ENCODE measurements around the gene FUT1. TPM values are rescaled to one million over a fixed set of nuclear protein-coding genes. Genes with fewer than 3 reads are reported as not detected.
A peak's percentile ranks its signal among the peaks of the same experiment; 100 is the strongest.

FUT1 gene
- total RNA-seq, 1 experiment from 2014 or later, result 14.7 TPM

GRCh38 chr19:48746738-48747575 lies 5.5 kb downstream of the FUT1 start, which contains the start of gene IZUMO1:
Gene IZUMO1, minus strand, starts transcription at chr19:48746909. Its CDS starts 1,050 bp downstream, at chr19:48745859.
- no peak for DNase-seq (ENCODE audit: unreplicated experiment)
- no TSS peak for BruUV-seq (replicated peaks)
- intact Hi-C loops (cut with micrococcal nuclease), result no loop called here
- no peak for TF ChIP-seq CTCF (IDR thresholded peaks at IDR 0.05; ENCODE audit: unreplicated experiment)
- H3K4me1 Mint-ChIP-seq (ENCODE audit: insufficient read depth, unreplicated experiment), result peaks cover 8% of the 10 kb centered on the region
- ChIA-PET POLR2A (interaction anchor here (0.6 kb wide), 2 partner anchors 73 to 814 kb away, joined by 3 to 4 read pairs; no protein-coding TSS in a partner anchor), CTCF (interaction anchor here (0.9 kb wide), 1 partner anchor 71 kb away, joined by 3 read pairs; no protein-coding TSS in a partner anchor)
- no peak within 1 kb of the TSS for H3K4me3 Mint-ChIP-seq (ENCODE audit: unreplicated experiment)
- no peaks in the 10 kb centered on the region for H3K27me3 Mint-ChIP-seq (ENCODE audit: insufficient read depth, unreplicated experiment)
- no peak within 1 kb of the TSS for H3K27ac Mint-ChIP-seq (ENCODE audit: low read depth, unreplicated experiment)
- H3K9me3 Mint-ChIP-seq (ENCODE audit: unreplicated experiment), result no peaks in the 10 kb centered on the region
- H3K36me3 Mint-ChIP-seq (ENCODE audit: insufficient read depth, unreplicated experiment), result peaks cover 10% of the 10 kb centered on the region

- no peak for TF ChIP-seq CTCF (IDR thresholded peaks at IDR 0.05; ENCODE audit: unreplicated experiment)
- intact Hi-C loops (cut with micrococcal nuclease), result no loop called here
- POLR2A ChIA-PET, result interaction anchor here (0.6 kb wide), 1 partner anchor 815 kb away, joined by 3 read pairs; no protein-coding TSS in a partner anchor
- no peak for DNase-seq (ENCODE audit: unreplicated experiment)
- Mint-ChIP-seq H3K27me3 (ENCODE audit: insufficient read depth, unreplicated experiment) (no peaks in the 10 kb centered on the region), H3K4me3 (ENCODE audit: unreplicated experiment) (no peak overlapping the region), H3K27ac (ENCODE audit: low read depth, unreplicated experiment) (no peak overlapping the region), H3K9me3 (ENCODE audit: unreplicated experiment) (no peaks in the 10 kb centered on the region), H3K36me3 (ENCODE audit: insufficient read depth, unreplicated experiment) (peaks cover 10% of the 10 kb centered on the region), H3K4me1 (ENCODE audit: insufficient read depth, unreplicated experiment) (peaks cover 2% of the 10 kb centered on the region)
- CTCF ChIA-PET, result no interaction called here
- BruUV-seq (replicated peaks), result no TSS peak
Measured at GRCh38 chr19:48746110-48746509, 6.3 kb downstream of the FUT1 start.

- BruUV-seq (replicated peaks), result no TSS peak
- Mint-ChIP-seq H3K4me1 (ENCODE audit: insufficient read depth, unreplicated experiment) (no peaks in the 10 kb centered on the region), H3K27ac (ENCODE audit: low read depth, unreplicated experiment) (no peak overlapping the region), H3K4me3 (ENCODE audit: unreplicated experiment) (no peak overlapping the region), H3K36me3 (ENCODE audit: insufficient read depth, unreplicated experiment) (peaks cover 10% of the 10 kb centered on the region), H3K27me3 (ENCODE audit: insufficient read depth, unreplicated experiment) (no peaks in the 10 kb centered on the region), H3K9me3 (ENCODE audit: unreplicated experiment) (no peaks in the 10 kb centered on the region)
- CTCF ChIA-PET, result interaction anchor here (0.7 to 1.1 kb wide), 2 partner anchors 44 to 766 kb away, joined by 3 read pairs; no protein-coding TSS in a partner anchor
- POLR2A ChIA-PET, result interaction anchor here (0.6 kb wide), 1 partner anchor 220 kb away, joined by 3 read pairs; no protein-coding TSS in a partner anchor
- peak; percentile 63 for DNase-seq (ENCODE audit: unreplicated experiment)
- no peak for TF ChIP-seq CTCF (IDR thresholded peaks at IDR 0.05; ENCODE audit: unreplicated experiment)
- intact Hi-C loops (cut with micrococcal nuclease), result no loop called here
Measured at GRCh38 chr19:48745208-48745995, 7.0 kb downstream of the FUT1 start.

GRCh38 chr19:48742096-48742495 lies 10.3 kb downstream of the FUT1 start:
- BruUV-seq (replicated peaks), result no TSS peak
- POLR2A ChIA-PET, result no interaction called here
- H3K4me3 Mint-ChIP-seq (ENCODE audit: unreplicated experiment), result no peak overlapping the region

More at GRCh38 chr19:48742096-48742495, 10.3 kb downstream of the FUT1 start:
- CTCF ChIA-PET, result no interaction called here
- Mint-ChIP-seq H3K27me3 (ENCODE audit: insufficient read depth, unreplicated experiment) (no peaks in the 10 kb centered on the region), H3K9me3 (ENCODE audit: unreplicated experiment) (no peaks in the 10 kb centered on the region), H3K36me3 (ENCODE audit: insufficient read depth, unreplicated experiment) (no peaks in the 10 kb centered on the region), H3K27ac (ENCODE audit: low read depth, unreplicated experiment) (no peak overlapping the region), H3K4me1 (ENCODE audit: insufficient read depth, unreplicated experiment) (peaks cover 4% of the 10 kb centered on the region)
- intact Hi-C loops (cut with micrococcal nuclease), result no loop called here
- no peak for TF ChIP-seq CTCF (IDR thresholded peaks at IDR 0.05; ENCODE audit: unreplicated experiment)
- no peak for DNase-seq (ENCODE audit: unreplicated experiment)

All from MCF 10A (cell line).